ENCODE measurements around the gene TM7SF3. TPM values are rescaled to one million over a fixed set of nuclear protein-coding genes. Genes with fewer than 3 reads are reported as not detected.
"Not testable (repeated sequence)": the region's sequence is repeated elsewhere in the genome, so short reads cannot be mapped to it uniquely, and the experiment has no call there.

The TM7SF3 gene
- total and polyA plus RNA-seq, 2 experiments from 2014 or later: 51.8 to 55.8 TPM

DNA sequence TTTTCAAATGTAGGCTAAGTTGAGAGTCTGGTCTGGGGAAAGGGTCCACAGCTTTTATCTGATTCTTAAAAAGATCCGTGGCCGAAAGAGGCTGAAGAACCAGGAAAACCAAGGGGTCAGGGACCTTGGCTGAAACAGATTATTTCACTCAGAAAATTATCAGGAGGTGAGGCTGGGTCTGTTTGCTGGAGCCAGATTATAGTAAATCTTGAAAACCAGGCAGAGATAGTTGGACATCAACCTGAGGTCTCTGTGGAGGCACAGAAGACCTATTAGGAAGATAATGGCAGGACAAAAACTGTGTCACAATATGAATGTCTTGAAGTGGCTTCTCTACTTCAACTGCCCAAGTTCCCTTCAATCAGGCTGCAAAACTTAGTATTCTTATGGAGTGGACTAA, 6.6 kb upstream of the TM7SF3 start:
- H3K4me3 ChIP-seq: no peak overlapping the region
- no peak for TF ChIP-seq EZH2phosphoT487 (IDR thresholded peaks at IDR 0.05; ENCODE audit: insufficient read depth, low read depth)
- TF ChIP-seq EZH2 (IDR thresholded peaks at IDR 0.05; ENCODE audit: insufficient read depth, poor library complexity, severe bottlenecking): no peak
- H3K4me2 ChIP-seq (ENCODE audit: unreplicated experiment): no peak overlapping the region
- no peaks in the 10 kb centered on the region for H3K9me3 ChIP-seq (ENCODE audit: low read depth)
- peaks cover 22% of the 10 kb centered on the region for H3K4me1 ChIP-seq (ENCODE audit: insufficient read depth)
- H3K27me3 ChIP-seq (replicated peaks; ENCODE audit: insufficient read depth): no peaks in the 10 kb centered on the region
- H3K27ac ChIP-seq: no peak overlapping the region
- peaks cover 32% of the 10 kb centered on the region for H3K79me2 ChIP-seq (ENCODE audit: insufficient read depth)
- H2AFZ ChIP-seq: no peak overlapping the region
- H3F3A ChIP-seq (ENCODE audit: insufficient read depth): peaks cover 11% of the 10 kb centered on the region; the same call in 1 of the 2 replicates
- no peaks in the 10 kb centered on the region for H3K36me3 ChIP-seq (ENCODE audit: low read depth)
- no peak for DNase-seq
- in situ Hi-C loops (cut with MboI): no loop called here
- H3K9ac ChIP-seq: no peak overlapping the region
- WGBS, 2 experiments (ENCODE audit: low coverage in 1 of 2, low lambda C conversion rate in 2 of 2, missing lambda C conversion rate in 2 of 2): 98 to 100% methylated on average over 2 of the region's 2 CpGs
- no peaks in the 10 kb centered on the region for H3K9me2 ChIP-seq (ENCODE audit: insufficient read depth)
- H4K20me1 ChIP-seq (ENCODE audit: insufficient read depth): no peaks in the 10 kb centered on the region

DNA sequence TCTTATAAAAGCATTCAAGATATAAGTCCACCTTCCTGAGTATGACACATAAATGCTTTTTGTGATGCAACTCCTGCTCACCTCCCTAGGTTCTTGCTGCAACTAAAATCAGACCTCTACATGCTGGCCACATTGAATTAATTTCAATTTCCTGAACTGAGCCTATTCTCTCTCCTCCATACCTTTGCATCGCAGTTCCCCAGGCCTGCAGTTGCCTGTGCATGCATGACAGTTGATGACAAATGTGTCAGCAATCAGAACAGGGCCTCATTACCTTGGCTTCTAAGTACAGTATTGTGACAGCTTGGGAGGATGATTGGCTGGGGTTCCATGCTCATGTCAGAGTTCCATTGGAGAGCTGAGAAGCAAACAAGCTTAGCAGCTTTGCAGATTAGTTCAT, 3.9 kb upstream of the TM7SF3 start:
- WGBS, 2 experiments (ENCODE audit: low coverage in 1 of 2, low lambda C conversion rate in 2 of 2, missing lambda C conversion rate in 2 of 2): 43 to 67% methylated on average over 1 of the region's 1 CpG
- peaks cover 8% of the 10 kb centered on the region for H3K79me2 ChIP-seq (ENCODE audit: insufficient read depth)
- H3F3A ChIP-seq (ENCODE audit: insufficient read depth): peaks cover 19% of the 10 kb centered on the region
- H3K27ac ChIP-seq: no peak overlapping the region
- H3K9me2 ChIP-seq (ENCODE audit: insufficient read depth): no peaks in the 10 kb centered on the region
- H3K36me3 ChIP-seq (ENCODE audit: low read depth): no peaks in the 10 kb centered on the region
- no peak overlapping the region for H3K4me3 ChIP-seq
- no peak for DNase-seq
- no peak for TF ChIP-seq EZH2 (IDR thresholded peaks at IDR 0.05; ENCODE audit: insufficient read depth, poor library complexity, severe bottlenecking)
- TF ChIP-seq EZH2phosphoT487 (IDR thresholded peaks at IDR 0.05; ENCODE audit: insufficient read depth, low read depth): no peak
- H3K9me3 ChIP-seq (ENCODE audit: low read depth): no peaks in the 10 kb centered on the region
- no peaks in the 10 kb centered on the region for H4K20me1 ChIP-seq (ENCODE audit: insufficient read depth)
- no peaks in the 10 kb centered on the region for H3K27me3 ChIP-seq (replicated peaks; ENCODE audit: insufficient read depth)
- in situ Hi-C loops (cut with MboI): loop anchor here (10.0 kb wide), 1 partner anchor 287 kb away; no protein-coding TSS in a partner anchor
- H3K4me2 ChIP-seq (ENCODE audit: unreplicated experiment): no peak overlapping the region
- H3K4me1 ChIP-seq (ENCODE audit: insufficient read depth): peaks cover 7% of the 10 kb centered on the region
- H3K9ac ChIP-seq: no peak overlapping the region
- no peak overlapping the region for H2AFZ ChIP-seq

DNA sequence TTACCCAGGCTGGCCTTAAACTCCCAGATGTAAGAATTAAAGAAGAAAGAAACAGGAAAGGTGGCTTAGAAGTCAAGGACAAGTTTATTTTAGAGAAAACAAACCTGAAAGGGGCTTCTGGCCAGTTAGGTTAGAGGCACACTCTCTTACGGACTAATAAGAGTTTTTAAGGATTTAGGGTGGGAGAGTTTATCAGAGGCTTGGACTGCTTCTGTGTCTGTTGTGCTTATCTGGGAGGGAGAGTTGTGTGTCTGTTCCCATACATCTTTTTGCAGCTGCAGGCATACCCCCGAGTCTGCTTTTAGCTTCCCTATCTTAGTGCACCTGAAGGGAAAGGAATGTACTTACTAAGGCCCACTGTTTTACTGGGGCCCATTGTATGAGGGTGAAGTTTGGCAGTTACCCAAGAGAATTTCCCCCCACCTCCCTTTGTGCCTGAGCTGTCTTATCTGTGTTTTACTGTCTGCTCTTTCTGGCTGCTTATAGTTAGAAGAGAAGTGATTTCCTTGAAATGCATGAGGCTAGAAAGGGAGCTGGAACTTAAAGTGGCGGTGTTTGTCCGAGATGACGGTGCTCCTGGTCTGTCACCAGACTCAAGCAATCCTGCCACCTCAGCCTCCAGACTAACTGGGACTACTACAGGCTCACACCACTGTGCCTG, 3.1 kb upstream of the TM7SF3 start:
- not testable (repeated sequence) for H3K9me3 ChIP-seq (ENCODE audit: low read depth); H3K9me2 ChIP-seq (ENCODE audit: insufficient read depth); H3K4me3 ChIP-seq; H2AFZ ChIP-seq; H3K36me3 ChIP-seq (ENCODE audit: low read depth); H3K4me1 ChIP-seq (ENCODE audit: insufficient read depth); H3K27ac ChIP-seq; H3K27me3 ChIP-seq (replicated peaks; ENCODE audit: insufficient read depth); H3K4me2 ChIP-seq (ENCODE audit: unreplicated experiment); DNase-seq; H4K20me1 ChIP-seq (ENCODE audit: insufficient read depth); H3K9ac ChIP-seq
- Histone ChIP-seq H3K79me2 (ENCODE audit: insufficient read depth) (peaks cover 11% of the 10 kb centered on the region), H3F3A (ENCODE audit: insufficient read depth) (peaks cover 19% of the 10 kb centered on the region)
- 76 to 77% methylated on average over 5 of the region's 5 CpGs for WGBS, 2 experiments (ENCODE audit: low coverage in 1 of 2, low lambda C conversion rate in 2 of 2, missing lambda C conversion rate in 2 of 2)
- in situ Hi-C loops (cut with MboI): loop anchor here (10.0 kb wide), 1 partner anchor 288 kb away; no protein-coding TSS in a partner anchor

DNA sequence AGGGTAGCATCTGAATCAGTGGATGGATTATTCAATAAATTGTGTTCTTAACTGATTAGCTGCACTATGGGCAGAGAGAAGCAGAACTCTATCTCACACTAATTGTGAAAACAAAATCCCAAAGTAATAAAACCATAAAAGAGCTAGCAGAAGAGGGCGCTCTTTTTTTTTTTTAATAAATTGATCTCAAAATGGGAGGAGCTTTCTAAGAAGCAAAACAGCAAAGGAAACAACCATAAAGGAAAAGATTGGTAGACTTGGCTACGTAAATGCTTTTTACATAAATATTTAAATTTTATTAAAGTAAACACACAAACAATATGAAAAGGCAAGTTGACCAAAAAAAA, 1.5 kb upstream of the TM7SF3 start:
- Histone ChIP-seq H3K27ac (no peak overlapping the region), H3F3A (ENCODE audit: insufficient read depth) (peaks cover 19% of the 10 kb centered on the region), H3K4me2 (ENCODE audit: unreplicated experiment) (peak overlapping the region; percentile 70), H3K79me2 (ENCODE audit: insufficient read depth) (peaks cover 27% of the 10 kb centered on the region), H3K9me2 (ENCODE audit: insufficient read depth) (no peaks in the 10 kb centered on the region), H3K9ac (peak overlapping the region; percentile 34), H3K4me1 (ENCODE audit: insufficient read depth) (peaks cover 10% of the 10 kb centered on the region), H3K27me3 (replicated peaks; ENCODE audit: insufficient read depth) (no peaks in the 10 kb centered on the region), H3K4me3 (peak overlapping the region; percentile 46; the same call in 1 of the 2 replicates), H3K36me3 (ENCODE audit: low read depth) (no peaks in the 10 kb centered on the region), H3K9me3 (ENCODE audit: low read depth) (no peaks in the 10 kb centered on the region), H2AFZ (peak overlapping the region; percentile 92), H4K20me1 (ENCODE audit: insufficient read depth) (no peaks in the 10 kb centered on the region)
- 0% methylated on average over 2 of the region's 2 CpGs for WGBS, 2 experiments (ENCODE audit: low coverage in 1 of 2, low lambda C conversion rate in 2 of 2, missing lambda C conversion rate in 2 of 2)
- DNase-seq: peak; percentile 69
- TF ChIP-seq EZH2phosphoT487 (IDR thresholded peaks at IDR 0.05; ENCODE audit: insufficient read depth, low read depth) (no peak), EZH2 (IDR thresholded peaks at IDR 0.05; ENCODE audit: insufficient read depth, poor library complexity, severe bottlenecking) (no peak)
- in situ Hi-C loops (cut with MboI): loop anchor here (10.0 kb wide), 1 partner anchor 289 kb away; no protein-coding TSS in a partner anchor

Measured in GM23248 (cell line).